HepG2 (cell line): Measurements from ENCODE around the gene THSD8. TPM values are rescaled to one million over a fixed set of nuclear protein-coding genes. Genes with fewer than 3 reads are reported as not detected.

ENCODE experiments used
- AGO2 ChIP-seq: fragments of 200-400 bp; formaldehyde crosslinking; optimal IDR thresholded peaks from 2 replicates; pipeline ENCODE3; 2017; ENCODE audit warnings: mild to moderate bottlenecking, low read depth, low read length, moderate library complexity
- BRD4 ChIP-seq: sonication (generic); formaldehyde crosslinking; IDR thresholded peaks from 2 replicates; pipeline ENCODE4 v1.4.0; 2020; ENCODE audit warnings: missing genetic modification reagents
- KAT7 ChIP-seq: IDR thresholded peaks from 2 replicates; pipeline ENCODE4 v1.6.1; 2018; ENCODE audit warnings: borderline replicate concordance, missing compliant biosample characterization
- KLF13 ChIP-seq: sonication (generic); formaldehyde crosslinking; IDR thresholded peaks from 2 replicates; pipeline ENCODE4 v1.4.0; 2020; ENCODE audit warnings: mild to moderate bottlenecking, missing genetic modification reagents
- ZMYM3 ChIP-seq: sonication (generic); formaldehyde crosslinking; IDR thresholded peaks from 2 replicates; pipeline ENCODE4 v1.5.1; 2020; ENCODE audit warnings: mild to moderate bottlenecking, missing genetic modification reagents
- ZNF101 ChIP-seq: sonication (generic); formaldehyde crosslinking; IDR thresholded peaks from 2 replicates; pipeline ENCODE4 v1.4.0; 2020; ENCODE audit warnings: mild to moderate bottlenecking, low read depth, missing genetic modification reagents, borderline replicate concordance
- ZNF274 ChIP-seq: sonication (generic); formaldehyde crosslinking; IDR thresholded peaks from 2 replicates; pipeline ENCODE4 v1.5.1; 2020; ENCODE audit warnings: mild to moderate bottlenecking, missing genetic modification reagents
- ZNF674 ChIP-seq: sonication (generic); formaldehyde crosslinking; IDR thresholded peaks from 2 replicates; pipeline ENCODE4 v1.5.0; 2020; ENCODE audit warnings: low read depth, mild to moderate bottlenecking, missing genetic modification reagents
- ZSCAN9 ChIP-seq: IDR thresholded peaks from 2 replicates; pipeline ENCODE4 v1.6.1; 2016; ENCODE audit warnings: borderline replicate concordance
- polyA plus RNA-seq, 8 experiments: library from polyadenylated mRNA; depleted of rRNA in 3 of 8; stranded (reverse) in 7 of 8; unstranded in 1 of 8; fragments of >200 nt; fragmentation: Illumina TruSeq in 4 of 8; extraction: Trizol in 4 of 8; gene quantifications; 2 replicates each; pipeline versions ENCODE4 v1.2.1 to v1.2.3, GENCODE V29; 2011 to 2016; ENCODE audit warnings: low read depth in 4 of 8, missing spikeins in 1 of 8, mixed read lengths in 1 of 8; ENCODE audit not compliant: insufficient read depth in 1 of 8
- total RNA-seq, 5 experiments: library from RNA; depleted of rRNA; stranded (reverse); fragments of >200 nt; fragmentation: Illumina TruSeq; extraction: Trizol; gene quantifications; 2 replicates each; pipeline ENCODE4 v1.2.3, GENCODE V29; 2016; ENCODE audit warnings: low read depth in 1 of 5
- TF ChIP-seq, protein P1 (sequence below): sonication (generic); formaldehyde crosslinking; IDR thresholded peaks from 2 replicates; pipeline ENCODE4 v1.4.0; 2020; ENCODE audit warnings: mild to moderate bottlenecking, missing genetic modification reagents
- TF ChIP-seq, protein P2 (sequence below): sonication (generic); formaldehyde crosslinking; IDR thresholded peaks from 2 replicates; pipeline ENCODE4 v1.4.0; 2020; ENCODE audit warnings: mild to moderate bottlenecking, low read depth, missing genetic modification reagents
- TF ChIP-seq, protein P3 (sequence below): sonication (generic); formaldehyde crosslinking; IDR thresholded peaks from 2 replicates; pipeline ENCODE4 v1.5.0; 2020; ENCODE audit warnings: mild to moderate bottlenecking, missing genetic modification reagents, borderline replicate concordance
- TF ChIP-seq, protein P4 (sequence below): sonication (generic); formaldehyde crosslinking; IDR thresholded peaks from 2 replicates; pipeline ENCODE4 v1.8.1; 2022; ENCODE audit warnings: low read depth, mild to moderate bottlenecking, missing genetic modification reagents

THSD8 gene
- total and polyA plus RNA-seq, 2 of the 13 experiments (the other 11 are each of a cell fraction or from before 2014, with no cell fraction given): 4.8 to 14.9 TPM

DNA sequence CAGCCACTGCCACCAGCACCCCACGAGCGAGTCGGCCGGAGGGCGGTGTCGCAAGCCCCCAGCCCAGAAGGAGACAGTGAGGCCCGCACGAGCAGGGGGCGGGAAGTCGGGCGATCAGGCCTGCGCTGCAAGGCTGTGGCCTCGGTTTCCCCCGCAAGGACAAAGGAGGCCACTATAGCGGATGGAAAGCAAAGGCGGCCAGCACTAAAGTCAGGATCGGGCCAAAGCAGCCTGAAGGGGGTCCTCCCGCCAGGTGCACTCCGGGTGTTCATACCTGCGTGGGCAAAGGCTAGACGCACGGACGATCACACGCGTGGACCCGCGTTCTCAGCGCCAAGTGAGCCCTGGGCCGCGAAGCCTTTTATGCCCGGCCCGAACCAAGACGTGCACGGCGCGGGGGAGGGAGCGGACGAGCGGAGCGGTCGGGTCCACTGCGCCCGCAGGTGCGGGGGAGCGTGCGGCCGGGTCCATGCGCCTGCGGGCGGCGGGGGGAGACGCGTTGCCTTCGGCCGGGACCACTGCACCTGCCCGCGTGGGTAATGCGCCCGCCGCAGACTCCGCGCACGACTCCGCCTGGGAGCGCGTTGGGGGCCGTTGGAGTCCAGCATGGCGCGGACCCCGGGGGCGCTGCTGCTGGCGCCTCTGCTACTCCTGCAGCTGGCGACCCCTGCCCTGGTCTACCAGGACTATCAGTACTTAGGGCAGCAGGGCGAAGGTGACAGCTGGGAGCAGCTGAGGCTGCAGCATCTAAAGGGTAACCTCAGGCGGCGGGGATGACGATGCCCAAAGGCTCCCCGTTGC is at the start of gene THSD8, which contains the start of gene PRDX2 (continued):
- TF ChIP-seq, protein P1, sequence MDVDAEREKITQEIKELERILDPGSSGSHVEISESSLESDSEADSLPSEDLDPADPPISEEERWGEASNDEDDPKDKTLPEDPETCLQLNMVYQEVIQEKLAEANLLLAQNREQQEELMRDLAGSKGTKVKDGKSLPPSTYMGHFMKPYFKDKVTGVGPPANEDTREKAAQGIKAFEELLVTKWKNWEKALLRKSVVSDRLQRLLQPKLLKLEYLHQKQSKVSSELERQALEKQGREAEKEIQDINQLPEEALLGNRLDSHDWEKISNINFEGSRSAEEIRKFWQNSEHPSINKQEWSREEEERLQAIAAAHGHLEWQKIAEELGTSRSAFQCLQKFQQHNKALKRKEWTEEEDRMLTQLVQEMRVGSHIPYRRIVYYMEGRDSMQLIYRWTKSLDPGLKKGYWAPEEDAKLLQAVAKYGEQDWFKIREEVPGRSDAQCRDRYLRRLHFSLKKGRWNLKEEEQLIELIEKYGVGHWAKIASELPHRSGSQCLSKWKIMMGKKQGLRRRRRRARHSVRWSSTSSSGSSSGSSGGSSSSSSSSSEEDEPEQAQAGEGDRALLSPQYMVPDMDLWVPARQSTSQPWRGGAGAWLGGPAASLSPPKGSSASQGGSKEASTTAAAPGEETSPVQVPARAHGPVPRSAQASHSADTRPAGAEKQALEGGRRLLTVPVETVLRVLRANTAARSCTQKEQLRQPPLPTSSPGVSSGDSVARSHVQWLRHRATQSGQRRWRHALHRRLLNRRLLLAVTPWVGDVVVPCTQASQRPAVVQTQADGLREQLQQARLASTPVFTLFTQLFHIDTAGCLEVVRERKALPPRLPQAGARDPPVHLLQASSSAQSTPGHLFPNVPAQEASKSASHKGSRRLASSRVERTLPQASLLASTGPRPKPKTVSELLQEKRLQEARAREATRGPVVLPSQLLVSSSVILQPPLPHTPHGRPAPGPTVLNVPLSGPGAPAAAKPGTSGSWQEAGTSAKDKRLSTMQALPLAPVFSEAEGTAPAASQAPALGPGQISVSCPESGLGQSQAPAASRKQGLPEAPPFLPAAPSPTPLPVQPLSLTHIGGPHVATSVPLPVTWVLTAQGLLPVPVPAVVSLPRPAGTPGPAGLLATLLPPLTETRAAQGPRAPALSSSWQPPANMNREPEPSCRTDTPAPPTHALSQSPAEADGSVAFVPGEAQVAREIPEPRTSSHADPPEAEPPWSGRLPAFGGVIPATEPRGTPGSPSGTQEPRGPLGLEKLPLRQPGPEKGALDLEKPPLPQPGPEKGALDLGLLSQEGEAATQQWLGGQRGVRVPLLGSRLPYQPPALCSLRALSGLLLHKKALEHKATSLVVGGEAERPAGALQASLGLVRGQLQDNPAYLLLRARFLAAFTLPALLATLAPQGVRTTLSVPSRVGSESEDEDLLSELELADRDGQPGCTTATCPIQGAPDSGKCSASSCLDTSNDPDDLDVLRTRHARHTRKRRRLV (CRISPR knock-in tag): no peak; the same call in 1 of the 2 replicates
- TF ChIP-seq ZMYM3 (CRISPR knock-in tag) (peak; percentile 49; the same call in 1 of the 2 replicates), KAT7 (CRISPR knock-in tag) (peak; percentile 91; the same call in 1 of the 2 replicates), AGO2 (peak; percentile 84), ZNF674 (CRISPR knock-in tag) (no peak), BRD4 (peak; percentile 41; the same call in 1 of the 2 replicates), KLF13 (no peak), ZNF101 (CRISPR knock-in tag) (0 out of 2 replicates have a peak, but pooled peaks have one; percentile 39), ZSCAN9 (no peak; the same call in none of the 2 replicates), ZNF274 (CRISPR knock-in tag) (peak; percentile 93; the same call in 1 of the 2 replicates)
- TF ChIP-seq, protein P2, sequence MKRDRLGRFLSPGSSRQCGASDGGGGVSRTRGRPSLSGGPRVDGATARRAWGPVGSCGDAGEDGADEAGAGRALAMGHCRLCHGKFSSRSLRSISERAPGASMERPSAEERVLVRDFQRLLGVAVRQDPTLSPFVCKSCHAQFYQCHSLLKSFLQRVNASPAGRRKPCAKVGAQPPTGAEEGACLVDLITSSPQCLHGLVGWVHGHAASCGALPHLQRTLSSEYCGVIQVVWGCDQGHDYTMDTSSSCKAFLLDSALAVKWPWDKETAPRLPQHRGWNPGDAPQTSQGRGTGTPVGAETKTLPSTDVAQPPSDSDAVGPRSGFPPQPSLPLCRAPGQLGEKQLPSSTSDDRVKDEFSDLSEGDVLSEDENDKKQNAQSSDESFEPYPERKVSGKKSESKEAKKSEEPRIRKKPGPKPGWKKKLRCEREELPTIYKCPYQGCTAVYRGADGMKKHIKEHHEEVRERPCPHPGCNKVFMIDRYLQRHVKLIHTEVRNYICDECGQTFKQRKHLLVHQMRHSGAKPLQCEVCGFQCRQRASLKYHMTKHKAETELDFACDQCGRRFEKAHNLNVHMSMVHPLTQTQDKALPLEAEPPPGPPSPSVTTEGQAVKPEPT (CRISPR knock-in tag): 0 out of 2 replicates have a peak, but pooled peaks have one; percentile 78
- TF ChIP-seq, protein P3, sequence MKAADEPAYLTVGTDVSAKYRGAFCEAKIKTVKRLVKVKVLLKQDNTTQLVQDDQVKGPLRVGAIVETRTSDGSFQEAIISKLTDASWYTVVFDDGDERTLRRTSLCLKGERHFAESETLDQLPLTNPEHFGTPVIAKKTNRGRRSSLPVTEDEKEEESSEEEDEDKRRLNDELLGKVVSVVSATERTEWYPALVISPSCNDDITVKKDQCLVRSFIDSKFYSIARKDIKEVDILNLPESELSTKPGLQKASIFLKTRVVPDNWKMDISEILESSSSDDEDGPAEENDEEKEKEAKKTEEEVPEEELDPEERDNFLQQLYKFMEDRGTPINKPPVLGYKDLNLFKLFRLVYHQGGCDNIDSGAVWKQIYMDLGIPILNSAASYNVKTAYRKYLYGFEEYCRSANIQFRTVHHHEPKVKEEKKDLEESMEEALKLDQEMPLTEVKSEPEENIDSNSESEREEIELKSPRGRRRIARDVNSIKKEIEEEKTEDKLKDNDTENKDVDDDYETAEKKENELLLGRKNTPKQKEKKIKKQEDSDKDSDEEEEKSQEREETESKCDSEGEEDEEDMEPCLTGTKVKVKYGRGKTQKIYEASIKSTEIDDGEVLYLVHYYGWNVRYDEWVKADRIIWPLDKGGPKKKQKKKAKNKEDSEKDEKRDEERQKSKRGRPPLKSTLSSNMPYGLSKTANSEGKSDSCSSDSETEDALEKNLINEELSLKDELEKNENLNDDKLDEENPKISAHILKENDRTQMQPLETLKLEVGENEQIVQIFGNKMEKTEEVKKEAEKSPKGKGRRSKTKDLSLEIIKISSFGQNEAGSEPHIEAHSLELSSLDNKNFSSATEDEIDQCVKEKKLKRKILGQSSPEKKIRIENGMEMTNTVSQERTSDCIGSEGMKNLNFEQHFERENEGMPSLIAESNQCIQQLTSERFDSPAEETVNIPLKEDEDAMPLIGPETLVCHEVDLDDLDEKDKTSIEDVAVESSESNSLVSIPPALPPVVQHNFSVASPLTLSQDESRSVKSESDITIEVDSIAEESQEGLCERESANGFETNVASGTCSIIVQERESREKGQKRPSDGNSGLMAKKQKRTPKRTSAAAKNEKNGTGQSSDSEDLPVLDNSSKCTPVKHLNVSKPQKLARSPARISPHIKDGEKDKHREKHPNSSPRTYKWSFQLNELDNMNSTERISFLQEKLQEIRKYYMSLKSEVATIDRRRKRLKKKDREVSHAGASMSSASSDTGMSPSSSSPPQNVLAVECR (CRISPR knock-in tag): peak; percentile 94
- TF ChIP-seq, protein P4, sequence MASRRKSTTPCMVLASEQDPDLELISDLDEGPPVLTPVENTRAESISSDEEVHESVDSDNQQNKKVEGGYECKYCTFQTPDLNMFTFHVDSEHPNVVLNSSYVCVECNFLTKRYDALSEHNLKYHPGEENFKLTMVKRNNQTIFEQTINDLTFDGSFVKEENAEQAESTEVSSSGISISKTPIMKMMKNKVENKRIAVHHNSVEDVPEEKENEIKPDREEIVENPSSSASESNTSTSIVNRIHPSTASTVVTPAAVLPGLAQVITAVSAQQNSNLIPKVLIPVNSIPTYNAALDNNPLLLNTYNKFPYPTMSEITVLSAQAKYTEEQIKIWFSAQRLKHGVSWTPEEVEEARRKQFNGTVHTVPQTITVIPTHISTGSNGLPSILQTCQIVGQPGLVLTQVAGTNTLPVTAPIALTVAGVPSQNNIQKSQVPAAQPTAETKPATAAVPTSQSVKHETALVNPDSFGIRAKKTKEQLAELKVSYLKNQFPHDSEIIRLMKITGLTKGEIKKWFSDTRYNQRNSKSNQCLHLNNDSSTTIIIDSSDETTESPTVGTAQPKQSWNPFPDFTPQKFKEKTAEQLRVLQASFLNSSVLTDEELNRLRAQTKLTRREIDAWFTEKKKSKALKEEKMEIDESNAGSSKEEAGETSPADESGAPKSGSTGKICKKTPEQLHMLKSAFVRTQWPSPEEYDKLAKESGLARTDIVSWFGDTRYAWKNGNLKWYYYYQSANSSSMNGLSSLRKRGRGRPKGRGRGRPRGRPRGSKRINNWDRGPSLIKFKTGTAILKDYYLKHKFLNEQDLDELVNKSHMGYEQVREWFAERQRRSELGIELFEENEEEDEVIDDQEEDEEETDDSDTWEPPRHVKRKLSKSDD (CRISPR knock-in tag): peak; percentile 23; the same call in 1 of the 2 replicates
